SK-N-MC (cell line): ENCODE measurements around the gene STARD13.

ENCODE experiments used
- EZH2 ChIP-seq: fragments of 200-600 bp; sonication (generic); IDR thresholded peaks from one replicate; pipeline ENCODE4 v1.6.1; 2017; ENCODE audit warnings: antibody characterized with exemption
- FOXP2 ChIP-seq: optimal IDR thresholded peaks from 2 replicates; pipeline ENCODE3; 2011; ENCODE audit warnings: mild to moderate bottlenecking, moderate library complexity; ENCODE audit not compliant: insufficient read depth; ENCODE audit errors: extremely low read length, control extremely low read depth
- POLR2AphosphoS5 ChIP-seq: IDR thresholded peaks from 2 replicates; pipeline ENCODE4 v1.6.1; 2012; ENCODE audit warnings: mild to moderate bottlenecking, low read depth, low read length, borderline replicate concordance

- TF ChIP-seq EZH2, result no peak
- no peak; the same call in 1 of the 2 replicates for TF ChIP-seq POLR2AphosphoS5
- no peak for TF ChIP-seq FOXP2
These were observed 107.2 kb downstream of the STARD13 start for GRCh38 chr13:33178209-33178840.
